ENCODE data around the gene ZBTB20. TPM values are rescaled to one million over a fixed set of nuclear protein-coding genes. Genes with fewer than 3 reads are reported as not detected.

Gene ZBTB20
- total and polyA plus RNA-seq, 10 donors = 0.32 to 89.7 (median 71.8) TPM

- WGBS, 5 donors = 76 to 90% (median 81%) methylated on average over 2 of the region's 2 CpGs
- no peaks in the 10 kb centered on the region for H3K9me3 ChIP-seq
- H3K27me3 ChIP-seq (replicated peaks in 1 of 7) = no peaks in the 10 kb centered on the region
- H3K36me3 ChIP-seq = no peaks in the 10 kb centered on the region
- H3K4me1 ChIP-seq = peaks cover 0 to 11% (median 2%) of the 10 kb centered on the region in 6 donors
- DNase-seq = no peak
- TF ChIP-seq CTCF (IDR thresholded peaks at IDR 0.05 in 8 of 11, conservative IDR thresholded peaks at IDR 0.05 in 3 of 11) (peak in 9 of 11 experiments; percentile 15 to 37 (median 31)), POLR2AphosphoS5 (IDR thresholded peaks at IDR 0.05) (no peak)
- H3K27ac ChIP-seq = no peak overlapping the region
- intact Hi-C loops (cut with DNase I; ENCODE audit: low total_unique reads) = loop anchor here (10.0 kb wide), 2 partner anchors 75 to 125 kb away; no protein-coding TSS in a partner anchor
- no peak overlapping the region for H3K4me3 ChIP-seq
Measured at GRCh38 chr3:115169808-115170207, 22.7 kb upstream of the ZBTB20 start.

- intact Hi-C loops (cut with DNase I; ENCODE audit: low total_unique reads) = loop anchor here (10.0 kb wide), 2 partner anchors 71 to 121 kb away; no protein-coding TSS in a partner anchor
Measured at GRCh38 chr3:115165701-115166100, 18.6 kb upstream of the ZBTB20 start.

GRCh38 chr3:115165266-115165665 is 18.2 kb upstream of the ZBTB20 start:
- no peak for DNase-seq
- peak overlapping the region in 4 of 8 donors; percentile 6 to 29 (median 22) for H3K27ac ChIP-seq
- H3K4me3 ChIP-seq = no peak overlapping the region
- H3K36me3 ChIP-seq = no peaks in the 10 kb centered on the region
- WGBS, 5 donors = 83 to 92% (median 89%) methylated on average over 2 of the region's 2 CpGs
- H3K27me3 ChIP-seq (replicated peaks in 1 of 7) = no peaks in the 10 kb centered on the region
- no peaks in the 10 kb centered on the region for H3K9me3 ChIP-seq
- intact Hi-C loops (cut with DNase I; ENCODE audit: low total_unique reads) = loop anchor here (10.0 kb wide), 2 partner anchors 70 to 120 kb away; no protein-coding TSS in a partner anchor
- H3K4me1 ChIP-seq = peaks cover 0 to 26% (median 8%) of the 10 kb centered on the region in 6 donors
- TF ChIP-seq POLR2A (IDR thresholded peaks at IDR 0.05) (no peak), CTCF (IDR thresholded peaks at IDR 0.05 in 8 of 11, conservative IDR thresholded peaks at IDR 0.05 in 3 of 11) (no peak), POLR2AphosphoS5 (IDR thresholded peaks at IDR 0.05) (no peak)

More at GRCh38 chr3:115165701-115166100, 18.6 kb upstream of the ZBTB20 start:
- H3K4me3 ChIP-seq = no peak overlapping the region
- H3K4me1 ChIP-seq = peaks cover 0 to 26% (median 8%) of the 10 kb centered on the region in 6 donors
- no peaks in the 10 kb centered on the region for H3K9me3 ChIP-seq
- peak overlapping the region in 4 of 8 donors; percentile 6 to 29 (median 22) for H3K27ac ChIP-seq
- H3K36me3 ChIP-seq = no peaks in the 10 kb centered on the region
- DNase-seq = no peak
- no peaks in the 10 kb centered on the region for H3K27me3 ChIP-seq (replicated peaks in 1 of 7)
- 57 to 65% (median 60%) methylated on average over 3 of the region's 3 CpGs for WGBS, 5 donors
- TF ChIP-seq POLR2A (IDR thresholded peaks at IDR 0.05) = no peak

- no peak for TF ChIP-seq CTCF (IDR thresholded peaks at IDR 0.05 in 8 of 11, conservative IDR thresholded peaks at IDR 0.05 in 3 of 11)
- Histone ChIP-seq H3K27ac (peak overlapping the region in 3 of 8 donors; percentile 16 to 29 (median 29)), H3K36me3 (no peaks in the 10 kb centered on the region), H3K4me1 (peaks cover 0 to 26% (median 8%) of the 10 kb centered on the region in 6 donors), H3K9me3 (no peaks in the 10 kb centered on the region), H3K27me3 (replicated peaks in 1 of 7) (no peaks in the 10 kb centered on the region), H3K4me3 (no peak overlapping the region)
- intact Hi-C loops (cut with DNase I; ENCODE audit: low total_unique reads) = loop anchor here (10.0 kb wide), 2 partner anchors 70 to 120 kb away; no protein-coding TSS in a partner anchor
- DNase-seq = no peak
- WGBS, 5 donors = 88 to 93% (median 90%) methylated on average over 3 of the region's 3 CpGs
Measured at GRCh38 chr3:115164374-115165221, 17.5 kb upstream of the ZBTB20 start.

Measured in spleen (tissue), 11 donors.